Muscle of back (tissue), 11 donors: ENCODE data around the gene TADA1. TPM values are rescaled to one million over a fixed set of nuclear protein-coding genes. Genes with fewer than 3 reads are reported as not detected.
"Not testable (repeated sequence)": the region's sequence is repeated elsewhere in the genome, so short reads cannot be mapped to it uniquely, and the experiment has no call there.

ENCODE experiments used
- DNase-seq, 3 donors: peaks; one replicate each; pipeline versions ENCODE4 v3.0.0 to v3.0.0-alpha.2; 2013
- polyA plus RNA-seq, 10 donors: library from polyadenylated mRNA; unstranded; fragments of 120-200 nt; gene quantifications; one replicate each; pipeline ENCODE4 v1.2.1, GENCODE V29; 2013; ENCODE audit not compliant: insufficient read length in 10 of 10

The TADA1 gene
- polyA plus RNA-seq, 10 donors, result 10.9 to 16.5 (median 15.0) TPM

DNA sequence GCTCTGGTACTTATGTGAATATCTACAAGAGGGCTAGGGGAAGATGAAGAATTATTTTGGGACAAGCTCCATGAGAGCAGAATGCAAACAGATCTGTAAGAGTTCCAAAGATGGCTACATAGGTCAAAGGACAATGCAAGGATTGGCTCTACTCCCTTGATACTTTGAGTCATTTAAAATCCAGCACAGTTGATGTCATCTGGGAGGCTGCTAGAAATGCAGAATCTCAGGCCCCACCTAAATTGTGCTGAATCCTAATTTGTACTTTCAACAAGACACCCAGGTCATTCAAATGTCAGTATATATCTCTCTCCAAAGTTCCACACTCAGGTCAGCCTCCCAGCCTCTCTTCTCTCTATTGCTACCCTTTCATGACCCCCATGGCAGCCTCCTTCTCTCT lies 23.7 kb upstream of the TADA1 start:
- DNase-seq, result no peak

DNA sequence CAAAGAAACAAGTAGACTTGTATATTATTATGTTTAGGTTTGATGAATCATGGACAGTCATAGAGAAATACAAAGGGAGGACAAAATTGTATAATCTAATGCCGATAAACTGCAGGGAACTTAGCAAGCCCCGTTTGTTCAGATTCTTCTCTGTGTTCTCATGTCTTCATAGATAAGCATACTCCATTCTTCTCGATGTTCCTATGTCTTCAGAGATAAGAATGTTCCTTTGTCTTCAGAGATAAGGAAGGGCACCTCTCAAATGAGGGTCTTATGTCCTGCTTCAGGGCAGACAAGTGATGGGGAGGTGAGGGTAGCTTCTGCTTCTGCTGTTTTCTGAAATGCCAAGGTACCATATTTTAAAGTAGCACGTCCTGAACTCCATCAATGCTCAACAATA lies 19.7 kb upstream of the TADA1 start:
- no peak for DNase-seq

DNA sequence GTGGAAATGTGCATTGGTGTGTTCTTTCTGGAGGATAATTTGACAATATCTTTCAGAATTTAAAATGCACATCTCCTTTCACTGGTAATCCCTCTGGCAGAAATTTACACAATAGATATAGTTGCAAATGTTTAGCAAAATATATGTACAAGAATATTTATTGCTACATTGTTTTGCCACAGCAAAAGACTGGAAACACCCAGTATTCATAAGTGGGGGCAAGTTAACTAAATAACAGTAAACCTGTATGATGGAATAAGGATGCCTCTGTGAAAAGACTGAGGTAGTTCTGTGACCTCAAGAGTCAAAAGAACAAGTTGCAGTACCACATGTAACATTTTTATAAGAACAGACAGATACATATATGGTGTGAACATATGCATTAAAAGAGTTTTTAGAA lies 13.7 kb upstream of the TADA1 start:
- DNase-seq, result no peak

DNA sequence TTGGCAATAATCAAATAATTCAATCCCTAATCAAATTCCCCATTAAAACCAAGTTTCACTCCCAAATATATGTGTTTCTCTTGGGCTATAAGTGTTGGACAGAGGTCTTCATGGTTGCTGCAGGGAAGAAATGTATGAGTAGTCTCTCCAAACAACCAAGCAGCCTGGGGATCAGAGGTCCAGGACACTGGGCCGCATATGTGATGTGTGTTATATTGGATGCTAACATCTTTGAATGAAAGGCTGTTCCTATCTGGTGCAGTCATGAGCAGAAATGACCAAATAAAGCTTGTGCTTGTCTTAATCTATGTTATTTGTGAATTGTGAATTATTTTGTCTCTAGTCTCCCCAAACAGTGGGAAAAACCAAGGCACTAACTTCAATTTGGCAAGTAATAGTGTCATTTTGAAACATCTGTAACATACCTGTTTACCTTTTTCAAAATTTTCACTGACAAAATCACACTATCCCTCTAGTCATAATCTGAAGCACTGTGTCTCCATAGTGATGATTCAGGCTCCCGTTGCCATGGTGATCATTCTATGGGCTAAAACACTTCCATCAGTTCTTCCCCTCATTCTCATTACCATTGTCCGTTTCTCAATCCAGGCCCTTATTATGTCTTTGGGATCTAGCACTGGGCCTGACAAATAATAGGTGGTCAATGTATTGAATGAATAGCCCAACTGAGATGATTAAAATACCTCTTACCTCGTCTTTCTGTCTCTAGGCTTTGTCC lies 12.5 kb upstream of the TADA1 start:
- no peak for DNase-seq

DNA sequence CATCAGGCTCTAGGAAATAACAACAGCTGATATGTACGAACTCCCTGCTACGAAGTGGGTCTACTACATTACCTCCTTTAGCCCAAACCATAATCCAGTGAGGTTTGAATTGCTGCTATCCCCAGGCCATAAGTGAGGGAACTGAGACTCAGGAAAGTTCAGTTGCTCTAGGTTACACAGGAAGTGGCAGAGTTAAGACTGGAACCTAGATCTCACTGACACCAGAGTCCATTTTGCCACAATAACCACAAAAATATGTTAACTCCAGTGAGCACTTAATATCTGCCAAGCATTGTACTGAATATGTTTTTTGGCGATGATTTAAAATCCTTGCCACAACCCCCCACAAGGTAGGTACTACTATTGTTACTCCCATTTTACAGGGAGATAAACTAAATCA lies 8.9 kb upstream of the TADA1 start:
- no peak for DNase-seq

DNA sequence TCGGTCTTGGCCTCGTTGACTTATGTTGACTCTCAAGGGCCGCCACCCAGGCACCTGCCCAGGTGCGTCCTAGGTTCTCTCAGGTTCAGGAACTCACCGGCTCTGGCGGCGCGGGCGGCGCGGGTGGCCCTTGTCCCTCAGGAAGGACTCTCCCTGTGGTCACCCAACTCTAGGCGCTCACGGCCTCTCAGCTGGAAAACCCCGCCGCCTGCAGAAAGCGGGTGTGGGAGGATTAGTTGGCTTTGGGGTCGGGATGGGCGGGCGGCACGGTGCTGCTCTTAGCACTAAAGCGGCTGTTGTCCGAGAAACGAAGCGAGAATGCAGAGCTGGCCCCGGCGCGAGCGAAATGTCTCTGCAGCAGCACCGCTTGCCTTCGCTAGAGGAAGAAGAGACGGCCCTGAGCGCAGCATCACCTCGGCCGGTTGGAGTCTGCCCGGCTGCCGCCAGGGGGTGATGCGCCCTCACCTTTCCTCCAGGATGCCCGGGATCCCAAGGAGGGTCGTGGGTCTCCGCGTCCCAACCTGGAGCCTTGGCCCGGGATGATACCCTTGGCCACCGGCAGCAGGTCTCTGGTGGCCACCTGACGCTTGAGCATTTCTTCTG lies 8.1 kb upstream of the TADA1 start:
- peak in 2 of 3 donors; percentile 55 to 61 for DNase-seq

DNA sequence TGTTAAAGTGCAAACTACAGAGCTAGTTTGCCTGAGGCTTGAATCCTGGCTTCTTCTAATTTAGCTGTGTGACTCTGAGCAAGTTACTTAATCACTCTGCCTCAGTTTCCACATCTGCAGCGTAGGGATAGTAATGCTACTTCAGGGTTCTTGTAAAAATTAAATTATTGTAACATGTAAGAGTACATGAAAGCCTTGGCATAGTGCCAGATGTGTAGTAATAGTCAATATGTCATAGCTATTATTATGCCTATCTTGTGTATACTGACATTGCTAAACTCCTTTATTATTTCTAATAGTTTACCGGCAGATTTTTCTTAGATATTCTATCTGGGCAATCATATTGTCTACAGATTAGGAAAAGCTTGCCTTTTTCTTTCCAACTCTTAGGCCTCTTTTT lies 6.8 kb upstream of the TADA1 start:
- no peak for DNase-seq

DNA sequence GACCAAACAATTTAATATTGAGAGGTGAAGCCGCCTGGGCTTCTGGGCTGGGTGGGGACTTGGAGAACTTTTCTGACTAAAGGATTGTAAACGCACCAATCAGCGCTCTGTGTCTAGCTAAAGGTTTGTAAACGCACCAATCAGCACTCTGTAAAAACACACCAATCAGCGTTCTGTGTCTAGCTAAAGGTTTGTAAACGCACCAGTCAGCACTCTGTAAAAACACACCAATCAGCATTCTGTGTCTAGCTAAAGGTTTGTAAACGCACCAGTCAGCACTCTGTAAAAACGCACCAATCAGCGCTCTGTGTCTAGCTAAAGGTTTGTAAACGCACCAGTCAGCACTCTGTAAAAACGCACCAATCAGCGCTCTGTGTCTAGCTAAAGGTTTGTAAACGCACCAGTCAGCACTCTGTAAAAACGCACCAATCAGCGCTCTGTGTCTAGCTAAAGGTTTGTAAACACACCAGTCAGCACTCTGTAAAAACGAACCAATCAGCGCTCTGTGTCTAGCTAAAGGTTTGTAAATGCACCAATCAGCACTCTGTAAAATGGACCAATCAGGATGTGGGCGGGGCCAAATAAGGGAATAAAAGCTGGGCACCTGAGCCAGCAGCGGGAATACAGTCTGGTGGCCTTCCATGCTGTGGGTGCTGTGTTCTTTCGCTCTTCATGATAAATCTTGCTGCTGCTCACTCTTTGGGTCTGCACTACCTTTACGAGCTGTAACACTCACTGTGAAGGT lies 2.3 kb upstream of the TADA1 start:
- DNase-seq, result not testable (repeated sequence)

DNA sequence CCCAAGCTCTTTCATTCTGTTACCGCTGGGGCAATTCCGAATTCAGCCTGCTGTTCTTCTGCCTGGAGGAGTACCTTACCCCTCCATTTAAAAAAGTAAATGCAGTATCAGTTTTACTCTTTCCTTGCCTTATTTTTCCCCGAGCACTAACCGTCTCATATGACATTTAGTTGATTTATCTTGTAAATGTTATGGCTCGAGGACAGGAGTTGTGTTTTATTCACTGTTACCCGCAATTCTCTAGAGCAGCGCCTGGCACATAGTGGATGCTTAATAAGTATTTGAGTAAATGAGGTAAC lies 425 bp upstream of the TADA1 start:
- DNase-seq, result no peak

DNA sequence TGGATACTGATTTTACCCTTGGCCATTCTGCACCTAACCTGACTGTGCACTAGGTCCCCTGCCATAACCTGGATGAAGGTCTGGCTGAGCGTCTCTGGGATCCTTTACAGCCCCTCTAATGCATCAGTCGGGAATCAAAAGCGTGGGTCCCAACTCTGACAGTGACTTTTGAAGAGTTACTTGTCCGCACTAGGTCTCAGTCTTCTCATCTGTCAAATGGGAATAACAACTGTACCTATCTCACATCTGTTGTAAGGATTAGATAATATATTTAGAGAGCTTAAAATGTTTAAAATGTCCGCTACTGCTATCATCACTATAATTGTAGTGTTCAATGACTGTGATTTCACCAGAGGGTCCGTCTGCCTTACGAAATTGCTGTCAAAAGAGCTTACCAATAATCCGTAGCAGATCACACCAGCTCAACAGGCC lies 746 bp downstream of the TADA1 start:
- DNase-seq, result peak in 1 of 3 donors; percentile 2

DNA sequence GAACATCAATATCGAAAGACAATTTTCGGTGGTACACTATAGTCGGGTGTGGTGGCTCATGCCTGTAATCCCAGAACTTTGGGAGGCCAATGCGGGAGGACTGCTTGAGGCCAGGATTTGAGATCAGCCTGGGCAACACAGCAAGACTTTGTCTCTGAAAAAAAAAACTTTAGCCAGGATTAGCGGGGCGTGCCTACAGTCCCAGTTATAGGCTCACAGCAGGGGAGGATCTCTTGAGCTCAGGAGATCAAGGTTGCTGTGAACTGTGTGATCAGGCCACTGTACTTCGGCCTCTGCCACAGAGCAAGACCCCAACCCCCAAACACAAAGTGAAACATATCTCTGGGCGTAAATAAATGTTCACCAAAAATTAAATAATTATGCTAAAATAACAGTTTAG lies 1.6 kb downstream of the TADA1 start:
- no peak for DNase-seq

DNA sequence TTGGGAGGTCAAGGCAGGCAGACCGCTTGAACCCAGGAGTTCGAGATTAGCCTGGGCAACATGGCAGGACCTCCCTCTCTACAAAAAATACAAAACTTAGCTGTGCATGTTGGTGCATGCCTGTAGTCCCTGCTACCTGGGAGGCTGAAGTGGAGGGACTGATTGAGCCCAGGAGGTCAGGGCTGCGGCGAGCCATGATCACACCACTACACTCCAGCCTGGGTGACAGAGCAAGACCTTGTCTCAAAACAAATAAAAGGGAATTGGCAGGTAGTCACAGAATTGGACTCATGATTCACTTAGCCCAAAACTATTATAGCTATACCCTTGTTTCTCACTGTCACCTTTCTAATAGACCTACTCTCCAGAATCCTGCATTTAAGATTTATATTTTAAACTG lies 5.5 kb downstream of the TADA1 start:
- no peak for DNase-seq

DNA sequence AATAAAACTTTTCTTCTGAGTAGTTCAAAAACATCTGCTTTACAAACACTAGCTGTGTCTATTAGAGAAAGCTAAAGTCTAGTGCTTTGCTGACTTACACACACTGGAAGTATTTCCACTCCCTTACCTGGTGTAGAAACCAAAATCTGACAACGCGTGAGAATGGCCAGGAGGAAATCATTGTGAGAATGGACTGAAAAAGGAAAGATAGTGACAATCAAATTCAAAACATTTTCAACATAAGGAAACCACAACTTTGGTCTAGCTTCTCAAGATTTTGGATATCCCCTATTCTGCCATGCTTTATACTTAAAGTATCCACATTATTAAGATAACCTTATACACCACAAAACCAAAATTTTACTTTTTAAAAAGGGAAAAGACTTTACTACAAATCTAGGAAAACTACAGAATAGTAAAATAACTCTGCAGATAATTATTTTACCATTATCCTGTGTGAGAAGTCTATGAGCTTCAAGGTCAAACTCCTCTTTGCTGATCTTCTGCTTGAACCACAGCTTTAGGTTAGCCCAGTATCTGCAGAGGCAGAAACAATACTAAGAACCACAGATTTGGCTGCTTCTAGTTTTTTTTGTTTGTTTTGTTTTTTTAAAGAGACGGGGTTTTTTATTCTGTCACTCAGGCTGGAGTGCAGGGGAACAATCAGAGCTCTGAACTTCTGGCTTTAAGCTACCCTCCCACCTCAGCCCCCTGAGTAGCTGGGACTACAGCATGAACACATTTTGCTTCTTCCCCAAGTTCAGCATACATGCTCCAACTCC lies 6.6 kb downstream of the TADA1 start:
- DNase-seq, result no peak

DNA sequence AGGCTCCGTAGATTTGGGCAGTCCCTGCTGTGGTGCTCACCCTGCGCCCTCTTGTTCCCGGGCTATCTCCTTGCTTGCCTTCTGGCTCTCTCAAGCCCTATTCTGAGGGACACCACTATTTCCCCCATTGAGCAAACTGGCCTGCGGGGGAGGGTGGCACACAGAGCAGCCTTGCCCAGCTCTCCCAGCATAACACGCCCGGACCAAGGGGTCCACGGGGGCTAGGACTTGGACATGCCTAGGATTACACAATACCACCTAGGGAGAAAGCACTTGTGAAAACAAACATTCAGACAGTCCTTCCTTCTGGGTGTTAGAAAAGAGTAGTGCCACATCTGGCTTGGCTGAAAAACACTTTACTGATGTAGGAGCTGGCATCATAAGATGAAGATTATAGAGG lies 7.4 kb downstream of the TADA1 start:
- DNase-seq, result no peak

DNA sequence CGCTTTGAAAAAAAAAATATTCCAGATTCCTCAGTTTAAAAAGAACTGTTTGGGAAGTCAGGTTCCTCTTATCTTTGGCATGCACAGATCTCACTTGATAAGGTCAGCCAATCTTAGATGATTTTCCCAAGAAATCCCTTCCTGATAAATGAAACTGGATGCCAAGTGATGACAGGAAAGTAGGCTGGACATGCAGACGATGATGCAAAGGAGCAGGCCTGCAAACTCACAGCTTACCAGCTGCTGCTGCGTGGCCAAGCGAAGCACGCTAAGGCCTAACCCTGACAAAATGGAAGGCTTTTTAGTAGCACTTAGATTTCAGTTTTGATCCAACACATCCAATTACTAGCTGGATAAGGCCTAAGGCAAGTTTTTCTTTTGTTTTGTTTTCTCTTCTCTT lies 10.1 kb downstream of the TADA1 start:
- DNase-seq, result no peak

DNA sequence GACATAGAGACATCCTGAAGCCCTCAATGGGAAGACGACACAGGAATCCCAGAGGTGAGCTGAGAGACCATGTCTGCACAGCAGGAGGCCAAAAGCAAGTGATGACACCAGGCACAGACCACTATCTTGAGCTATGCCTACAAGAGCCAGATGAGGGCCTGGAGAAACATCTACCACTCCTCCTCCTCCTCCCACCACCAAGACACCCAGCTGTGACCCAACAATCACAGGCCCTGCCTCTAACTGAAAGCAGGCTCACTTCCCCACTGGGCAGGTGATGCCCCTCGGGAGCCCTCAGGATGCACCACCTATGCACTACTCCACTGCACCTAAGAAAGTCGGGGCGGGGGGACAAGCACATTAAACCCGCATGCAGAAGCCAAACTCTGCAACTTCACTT lies 16.5 kb downstream of the TADA1 start:
- DNase-seq, result no peak

DNA sequence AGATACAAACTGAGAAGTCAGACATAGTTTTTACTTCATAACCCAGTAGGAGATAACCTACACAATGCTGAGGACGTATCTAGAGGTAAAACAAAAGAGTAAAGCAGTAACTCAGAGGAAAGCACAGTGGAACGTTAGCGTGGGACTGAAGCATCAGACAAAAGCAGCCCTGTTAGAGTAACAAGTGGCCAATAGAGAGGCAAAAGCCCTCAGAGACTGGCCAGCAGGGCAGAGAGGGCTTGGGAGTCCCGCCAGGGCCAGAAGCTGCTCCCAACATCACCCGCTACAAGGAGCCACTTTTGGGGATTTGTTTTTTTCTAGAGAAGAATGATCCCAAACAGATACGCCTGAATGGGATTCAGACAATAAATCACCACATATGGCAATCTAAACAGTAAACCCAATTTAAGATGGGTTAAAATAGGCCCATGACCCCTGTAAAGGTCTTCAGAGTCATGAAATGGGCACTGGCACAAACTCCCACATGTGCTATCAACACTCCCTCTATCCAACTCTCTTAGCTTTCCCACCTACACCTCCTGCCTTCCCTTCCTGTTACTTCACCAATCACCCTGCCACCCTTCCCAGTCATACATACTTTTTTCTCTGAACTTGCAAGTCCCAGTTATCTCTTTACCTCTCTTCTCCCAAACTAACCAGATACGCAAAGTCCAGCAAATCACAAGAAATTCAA lies 17.2 kb downstream of the TADA1 start:
- DNase-seq, result no peak

DNA sequence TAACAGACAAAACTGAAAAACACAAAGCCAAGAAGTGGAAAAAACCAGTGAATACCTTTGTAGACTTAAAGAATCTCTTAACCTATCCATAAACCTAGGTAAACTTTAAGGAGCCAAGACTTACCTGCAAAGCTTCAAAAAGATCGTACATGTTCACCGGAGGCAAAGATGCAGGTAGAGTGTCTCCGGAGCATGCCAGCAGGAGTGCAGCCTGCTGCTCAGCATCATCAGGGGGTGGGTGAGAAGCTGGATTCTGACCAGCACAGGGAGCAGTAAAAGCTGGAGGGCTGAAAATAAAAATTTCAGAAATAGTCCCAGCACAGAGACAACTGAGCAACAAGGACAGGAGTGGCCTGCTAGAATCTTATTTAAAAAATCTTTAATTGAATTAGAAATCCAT lies 18.1 kb downstream of the TADA1 start:
- DNase-seq, result no peak

DNA sequence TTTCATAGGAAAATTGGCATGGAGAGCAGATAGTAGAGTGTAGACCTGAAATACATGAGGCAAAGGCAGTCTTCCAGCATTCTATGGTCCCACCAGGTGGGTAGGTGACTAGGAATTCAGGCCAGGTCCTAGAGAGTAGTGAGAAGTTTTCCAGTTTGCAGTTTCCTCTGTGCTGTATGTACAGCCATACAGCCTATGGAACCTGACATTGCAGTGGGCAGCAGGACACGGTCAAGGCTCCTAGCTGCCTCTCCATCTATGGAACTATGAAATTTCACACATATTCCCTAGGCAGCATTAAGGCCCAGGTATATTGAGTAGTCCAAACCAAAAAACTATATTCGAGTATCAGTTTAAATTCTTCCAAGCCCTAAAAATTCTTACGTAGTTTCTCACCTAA lies 20.5 kb downstream of the TADA1 start:
- no peak for DNase-seq

DNA sequence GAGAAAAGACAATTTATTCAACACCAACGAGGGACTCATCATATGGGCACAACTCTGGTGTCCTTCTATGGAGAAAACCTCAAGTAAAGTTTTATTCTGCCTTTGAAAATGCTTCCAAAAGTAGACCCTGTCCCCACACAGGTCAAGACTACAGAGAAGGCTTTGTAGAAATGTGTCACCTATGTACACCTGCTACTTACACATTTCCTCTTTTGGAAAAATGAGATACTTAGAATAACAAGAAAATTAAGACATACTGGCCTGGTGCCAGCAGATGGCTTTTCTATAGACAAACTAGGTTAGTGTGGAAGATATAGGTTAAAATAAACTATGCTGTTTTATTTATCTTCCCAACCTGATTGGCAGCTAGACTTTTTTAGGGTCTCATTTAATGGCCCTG lies 23.1 kb downstream of the TADA1 start:
- no peak for DNase-seq

DNA sequence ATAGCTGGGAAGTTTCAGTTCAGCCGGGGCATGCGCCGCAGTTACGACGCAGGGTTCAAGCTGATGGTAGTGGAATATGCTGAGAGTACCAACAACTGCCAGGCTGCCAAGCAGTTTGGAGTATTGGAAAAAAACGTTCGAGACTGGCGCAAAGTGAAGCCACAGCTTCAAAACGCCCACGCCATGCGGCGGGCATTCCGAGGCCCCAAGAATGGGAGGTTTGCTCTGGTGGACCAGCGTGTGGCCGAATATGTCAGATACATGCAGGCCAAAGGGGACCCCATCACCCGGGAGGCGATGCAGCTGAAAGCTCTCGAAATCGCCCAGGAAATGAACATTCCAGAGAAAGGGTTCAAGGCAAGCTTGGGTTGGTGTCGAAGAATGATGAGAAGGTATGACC lies 26.9 kb downstream of the TADA1 start:
- no peak for DNase-seq

DNA sequence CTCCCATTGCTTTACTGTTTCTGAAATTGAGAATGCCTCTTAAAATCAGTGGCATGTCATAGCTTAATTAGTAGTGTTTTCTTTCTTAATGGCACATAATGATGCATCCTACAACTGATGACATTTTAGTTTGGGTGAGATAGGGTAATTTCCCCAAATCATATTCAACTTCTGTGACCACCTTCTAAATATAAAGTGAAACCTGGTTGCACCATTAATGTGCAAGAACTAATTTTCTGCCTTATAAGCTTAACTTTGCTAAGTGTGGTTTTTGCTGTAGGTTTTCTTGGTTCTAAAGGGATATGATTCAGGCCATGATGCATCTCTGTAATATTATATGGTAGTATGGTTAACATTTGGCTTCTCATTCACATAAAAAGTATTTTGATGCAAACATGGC lies 27.9 kb downstream of the TADA1 start:
- DNase-seq, result no peak
